Measurements from ENCODE around the gene DLGAP3. TPM values are rescaled to one million over a fixed set of nuclear protein-coding genes. Genes with fewer than 3 reads are reported as not detected.

The DLGAP3 gene
- total RNA-seq, 2 experiments from 2014 or later, result 0.38 to 0.83 TPM

GRCh38 chr1:34904236-34905097 lies 25.0 kb downstream of the DLGAP3 start:
- Mint-ChIP-seq H3K36me3 (ENCODE audit: low read depth) (no peaks in the 10 kb centered on the region), H3K4me3 (no peak overlapping the region), H3K4me1 (ENCODE audit: low read depth) (no peaks in the 10 kb centered on the region), H3K9me3 (no peaks in the 10 kb centered on the region), H3K27me3 (peaks cover 10% of the 10 kb centered on the region), H3K27ac (no peak overlapping the region)
- ChIA-PET CTCF (interaction anchor here (1.2 kb wide), 1 partner anchor 9 kb away, joined by 3 read pairs; no protein-coding TSS in a partner anchor), POLR2A (no interaction called here)
- DNase-seq, result no peak
- no peak for TF ChIP-seq CTCF (IDR thresholded peaks at IDR 0.05)
- ATAC-seq, result no peak
- intact Hi-C loops (cut with micrococcal nuclease), result no loop called here

- H3K4me1 Mint-ChIP-seq (ENCODE audit: low read depth), result no peaks in the 10 kb centered on the region
- TF ChIP-seq CTCF (IDR thresholded peaks at IDR 0.05), result no peak
- peaks cover 9% of the 10 kb centered on the region for H3K27me3 Mint-ChIP-seq
- ChIA-PET POLR2A (no interaction called here), CTCF (no interaction called here)
- H3K36me3 Mint-ChIP-seq (ENCODE audit: low read depth), result no peaks in the 10 kb centered on the region
- H3K27ac Mint-ChIP-seq, result no peak overlapping the region
- DNase-seq (no peak), ATAC-seq (no peak)
- intact Hi-C loops (cut with micrococcal nuclease), result no loop called here
- H3K9me3 Mint-ChIP-seq, result no peaks in the 10 kb centered on the region
- H3K4me3 Mint-ChIP-seq, result no peak overlapping the region
These were observed 27.5 kb downstream of the DLGAP3 start for GRCh38 chr1:34901919-34902318.

GRCh38 chr1:34900775-34901502 lies 28.5 kb downstream of the DLGAP3 start:
- no peaks in the 10 kb centered on the region for H3K36me3 Mint-ChIP-seq (ENCODE audit: low read depth)
- POLR2A ChIA-PET, result no interaction called here
- CTCF ChIA-PET, result no interaction called here
- no peak for ATAC-seq
- DNase-seq, result no peak
- no peaks in the 10 kb centered on the region for H3K9me3 Mint-ChIP-seq
- H3K27ac Mint-ChIP-seq, result no peak overlapping the region
- H3K4me1 Mint-ChIP-seq (ENCODE audit: low read depth), result no peaks in the 10 kb centered on the region
- intact Hi-C loops (cut with micrococcal nuclease), result no loop called here
- H3K4me3 Mint-ChIP-seq, result no peak overlapping the region
- TF ChIP-seq CTCF (IDR thresholded peaks at IDR 0.05), result no peak
- peaks cover 9% of the 10 kb centered on the region for H3K27me3 Mint-ChIP-seq

GRCh38 chr1:34899906-34900305 lies 29.5 kb downstream of the DLGAP3 start:
- ChIA-PET CTCF (interaction anchor here (1.6 kb wide), 1 partner anchor 47 kb away, joined by 4 read pairs; no protein-coding TSS in a partner anchor), POLR2A (no interaction called here)
- H3K27ac Mint-ChIP-seq, result no peak overlapping the region
- no peaks in the 10 kb centered on the region for H3K36me3 Mint-ChIP-seq (ENCODE audit: low read depth)
- no peak for ATAC-seq
- no peaks in the 10 kb centered on the region for H3K4me1 Mint-ChIP-seq (ENCODE audit: low read depth)
- TF ChIP-seq CTCF (IDR thresholded peaks at IDR 0.05), result no peak
- H3K9me3 Mint-ChIP-seq, result no peaks in the 10 kb centered on the region
- H3K4me3 Mint-ChIP-seq, result no peak overlapping the region
- no peak for DNase-seq
- peaks cover 9% of the 10 kb centered on the region for H3K27me3 Mint-ChIP-seq
- intact Hi-C loops (cut with micrococcal nuclease), result no loop called here

- Mint-ChIP-seq H3K27me3 (peaks cover 9% of the 10 kb centered on the region), H3K36me3 (ENCODE audit: low read depth) (no peaks in the 10 kb centered on the region), H3K4me3 (no peak overlapping the region), H3K9me3 (no peaks in the 10 kb centered on the region), H3K4me1 (ENCODE audit: low read depth) (no peaks in the 10 kb centered on the region), H3K27ac (no peak overlapping the region)
- ChIA-PET POLR2A (no interaction called here), CTCF (interaction anchor here (1.6 kb wide), 1 partner anchor 47 kb away, joined by 4 read pairs; no protein-coding TSS in a partner anchor)
- no peak for DNase-seq
- intact Hi-C loops (cut with micrococcal nuclease), result no loop called here
- ATAC-seq, result no peak
- TF ChIP-seq CTCF (IDR thresholded peaks at IDR 0.05), result no peak
These were observed 30.0 kb downstream of the DLGAP3 start for GRCh38 chr1:34899471-34899870.
